Adipocyte (in vitro differentiated cells): Measurements from ENCODE around the gene DENND4B.
"Not testable (repeated sequence)": the region's sequence is repeated elsewhere in the genome, so short reads cannot be mapped to it uniquely, and the experiment has no call there.

Experiments
- DNase-seq: peaks from one replicate; pipeline ENCODE4 v3.0.0-alpha.2; 2015; ENCODE audit warnings: low read depth
- H3K27me3 ChIP-seq: replicated peaks from 2 replicates; pipeline ENCODE4 v1.7.0; 2013; ENCODE audit warnings: mild to moderate bottlenecking, low read length, moderate library complexity; ENCODE audit not compliant: control insufficient read depth, insufficient read depth
- H3K36me3 ChIP-seq: 2 replicates; pipeline ENCODE4 v1.7.0; 2013; ENCODE audit warnings: low read length, mild to moderate bottlenecking, moderate library complexity; ENCODE audit not compliant: control insufficient read depth, insufficient read depth, severe bottlenecking
- H3K4me1 ChIP-seq: 2 replicates; pipeline ENCODE4 v1.7.0; 2013; ENCODE audit warnings: mild to moderate bottlenecking, low read length, moderate library complexity; ENCODE audit not compliant: control insufficient read depth, insufficient read depth
- H3K4me3 ChIP-seq: 2 replicates; pipeline ENCODE4 v1.7.0; 2013; ENCODE audit warnings: mild to moderate bottlenecking, low read length, moderate library complexity
- H3K9ac ChIP-seq: 2 replicates; pipeline ENCODE4 v1.7.0; 2013; ENCODE audit warnings: mild to moderate bottlenecking, low read length, moderate library complexity
- H3K9me3 ChIP-seq: 2 replicates; pipeline ENCODE4 v1.7.0; 2013; ENCODE audit warnings: mild to moderate bottlenecking, low read length, moderate library complexity; ENCODE audit not compliant: control insufficient read depth

The DENND4B gene

GRCh38 chr1:153895866-153896265 lies 50.7 kb downstream of the DENND4B start:
- not testable (repeated sequence) for H3K9ac ChIP-seq, H3K27me3 ChIP-seq, H3K9me3 ChIP-seq, H3K4me1 ChIP-seq, DNase-seq, H3K4me3 ChIP-seq
- peaks cover 14% of the 10 kb centered on the region for H3K36me3 ChIP-seq

GRCh38 chr1:153891042-153891441 lies 55.5 kb downstream of the DENND4B start:
- H3K4me1 ChIP-seq = peaks cover 21% of the 10 kb centered on the region
- H3K9me3 ChIP-seq, H3K9ac ChIP-seq, DNase-seq, H3K4me3 ChIP-seq, H3K27me3 ChIP-seq: not testable (repeated sequence)
- H3K36me3 ChIP-seq = peaks cover 13% of the 10 kb centered on the region

- no peaks in the 10 kb centered on the region for H3K9me3 ChIP-seq
- H3K9ac ChIP-seq = peak overlapping the region; percentile 55
- no peaks in the 10 kb centered on the region for H3K27me3 ChIP-seq
- no peak for DNase-seq
- H3K36me3 ChIP-seq = peaks cover 13% of the 10 kb centered on the region
- peaks cover 21% of the 10 kb centered on the region for H3K4me1 ChIP-seq
- H3K4me3 ChIP-seq = peak overlapping the region; percentile 37
Measured at GRCh38 chr1:153888533-153888932, 58.0 kb downstream of the DENND4B start.

- H3K27me3 ChIP-seq = no peaks in the 10 kb centered on the region
- peaks cover 5% of the 10 kb centered on the region for H3K36me3 ChIP-seq
- no peak overlapping the region for H3K9ac ChIP-seq
- no peak for DNase-seq
- peaks cover 30% of the 10 kb centered on the region for H3K4me1 ChIP-seq
- no peak overlapping the region for H3K4me3 ChIP-seq
- H3K9me3 ChIP-seq = no peaks in the 10 kb centered on the region
Measured at GRCh38 chr1:153886127-153886526, 60.4 kb downstream of the DENND4B start.

DNA sequence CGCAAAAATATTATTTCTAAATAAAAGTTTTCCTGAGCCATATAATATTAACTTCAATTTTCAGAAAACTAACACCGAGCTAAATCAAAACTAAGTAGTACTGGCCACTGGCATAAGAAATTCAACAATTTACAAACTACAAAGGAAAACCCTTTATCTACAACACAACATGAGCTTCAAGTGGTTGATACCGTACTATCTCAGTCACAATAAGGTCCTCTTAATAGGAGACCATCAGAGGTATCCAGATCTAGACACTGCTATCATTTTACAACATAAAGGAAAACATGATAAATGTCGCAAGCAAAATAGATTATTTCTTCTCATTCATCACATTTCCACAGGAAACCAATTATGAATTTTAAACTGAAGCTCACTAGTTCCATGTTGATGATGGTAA lies 63.3 kb downstream of the DENND4B start:
- Histone ChIP-seq H3K9ac (no peak overlapping the region), H3K4me3 (no peak overlapping the region), H3K27me3 (no peaks in the 10 kb centered on the region), H3K4me1 (peaks cover 31% of the 10 kb centered on the region), H3K9me3 (no peaks in the 10 kb centered on the region), H3K36me3 (no peaks in the 10 kb centered on the region)
- no peak for DNase-seq

GRCh38 chr1:153882296-153882912 lies 64.1 kb downstream of the DENND4B start:
- H3K27me3 ChIP-seq = no peaks in the 10 kb centered on the region
- no peaks in the 10 kb centered on the region for H3K36me3 ChIP-seq
- H3K9me3 ChIP-seq = no peaks in the 10 kb centered on the region
- no peak for DNase-seq
- peaks cover 23% of the 10 kb centered on the region for H3K4me1 ChIP-seq
- H3K4me3 ChIP-seq = no peak overlapping the region
- no peak overlapping the region for H3K9ac ChIP-seq

- Histone ChIP-seq H3K9me3 (no peaks in the 10 kb centered on the region), H3K4me3 (peak overlapping the region; percentile 76), H3K36me3 (no peaks in the 10 kb centered on the region), H3K27me3 (no peaks in the 10 kb centered on the region), H3K9ac (peak overlapping the region; percentile 72), H3K4me1 (peaks cover 18% of the 10 kb centered on the region)
- DNase-seq = peak; percentile 64
Measured at GRCh38 chr1:153881751-153882150, 64.8 kb downstream of the DENND4B start.

GRCh38 chr1:153880962-153881361 lies 65.6 kb downstream of the DENND4B start:
- H3K4me3 ChIP-seq = peak overlapping the region; percentile 76
- no peaks in the 10 kb centered on the region for H3K9me3 ChIP-seq
- H3K27me3 ChIP-seq = no peaks in the 10 kb centered on the region
- peak overlapping the region; percentile 72 for H3K9ac ChIP-seq
- DNase-seq = peak; percentile 95
- peaks cover 22% of the 10 kb centered on the region for H3K4me1 ChIP-seq
- no peaks in the 10 kb centered on the region for H3K36me3 ChIP-seq

- no peak for DNase-seq
- peaks cover 24% of the 10 kb centered on the region for H3K4me1 ChIP-seq
- no peak overlapping the region for H3K9ac ChIP-seq
- no peaks in the 10 kb centered on the region for H3K36me3 ChIP-seq
- H3K4me3 ChIP-seq = no peak overlapping the region
- no peaks in the 10 kb centered on the region for H3K9me3 ChIP-seq
- no peaks in the 10 kb centered on the region for H3K27me3 ChIP-seq
Measured at GRCh38 chr1:153880024-153880423, 66.5 kb downstream of the DENND4B start.
